HepG2 (cell line): ENCODE data around the gene VSX1. TPM values are rescaled to one million over a fixed set of nuclear protein-coding genes. Genes with fewer than 3 reads are reported as not detected.

ENCODE experiments used
- AFF4 ChIP-seq: sonication (generic); formaldehyde crosslinking; IDR thresholded peaks from 2 replicates; pipeline ENCODE4 v1.4.0; 2020; ENCODE audit warnings: missing genetic modification reagents
- HMG20B ChIP-seq: conservative IDR thresholded peaks from 2 replicates; pipeline ENCODE4 v1.6.1; 2016; ENCODE audit warnings: missing genetic modification reagents, missing compliant biosample characterization
- PHF20 ChIP-seq: sonication (generic); formaldehyde crosslinking; IDR thresholded peaks from 2 replicates; pipeline ENCODE4 v1.5.0; 2020; ENCODE audit warnings: mild to moderate bottlenecking, missing genetic modification reagents
- PTBP1 ChIP-seq: fragments of 200-400 bp; formaldehyde crosslinking; IDR thresholded peaks from 2 replicates; pipeline ENCODE4 v1.6.1; 2018; ENCODE audit warnings: low read length, low read depth; ENCODE audit not compliant: poor library complexity, severe bottlenecking
- REXO4 ChIP-seq: sonication (generic); formaldehyde crosslinking; IDR thresholded peaks from 2 replicates; pipeline ENCODE4 v1.8.0; 2022; ENCODE audit warnings: missing genetic modification reagents, mild to moderate bottlenecking, borderline replicate concordance
- TAF1 ChIP-seq: sonication (generic); formaldehyde crosslinking; IDR thresholded peaks from 2 replicates; pipeline ENCODE4 v1.4.0; 2020; ENCODE audit warnings: missing genetic modification reagents
- TSC22D2 ChIP-seq: sonication (generic); formaldehyde crosslinking; IDR thresholded peaks from 2 replicates; pipeline ENCODE4 v1.5.1; 2020; ENCODE audit warnings: missing genetic modification reagents, mild to moderate bottlenecking, borderline replicate concordance
- YEATS4 ChIP-seq: sonication (generic); formaldehyde crosslinking; IDR thresholded peaks from 2 replicates; pipeline ENCODE4 v1.4.0; 2020; ENCODE audit warnings: missing genetic modification reagents, borderline replicate concordance
- ZNF790 ChIP-seq: sonication (generic); formaldehyde crosslinking; IDR thresholded peaks from 2 replicates; pipeline ENCODE4 v1.8.0; 2022; ENCODE audit warnings: missing genetic modification reagents, mild to moderate bottlenecking, borderline replicate concordance
- polyA plus RNA-seq, 8 experiments: library from polyadenylated mRNA; depleted of rRNA in 3 of 8; stranded (reverse) in 7 of 8; unstranded in 1 of 8; fragments of >200 nt; fragmentation: Illumina TruSeq in 4 of 8; extraction: Trizol in 4 of 8; gene quantifications; 2 replicates each; pipeline versions ENCODE4 v1.2.1 to v1.2.3, GENCODE V29; 2011 to 2016; ENCODE audit warnings: low read depth in 4 of 8, missing spikeins in 1 of 8, mixed read lengths in 1 of 8; ENCODE audit not compliant: insufficient read depth in 1 of 8
- total RNA-seq, 5 experiments: library from RNA; depleted of rRNA; stranded (reverse); fragments of >200 nt; fragmentation: Illumina TruSeq; extraction: Trizol; gene quantifications; 2 replicates each; pipeline ENCODE4 v1.2.3, GENCODE V29; 2016; ENCODE audit warnings: low read depth in 1 of 5
- TF ChIP-seq, protein P1 (sequence below): sonication (generic); formaldehyde crosslinking; IDR thresholded peaks from 2 replicates; pipeline ENCODE4 v1.4.0; 2020; ENCODE audit warnings: missing genetic modification reagents, borderline replicate concordance
- TF ChIP-seq, protein P2 (sequence below): sonication (generic); formaldehyde crosslinking; IDR thresholded peaks from 2 replicates; pipeline ENCODE4 v1.8.1; 2023; ENCODE audit warnings: mild to moderate bottlenecking, inconsistent platforms, moderate library complexity, missing genetic modification reagents, borderline replicate concordance
- TF ChIP-seq, protein P3 (sequence below): sonication (generic); formaldehyde crosslinking; IDR thresholded peaks from 2 replicates; pipeline ENCODE4 v1.4.0; 2020; ENCODE audit warnings: low read depth, mild to moderate bottlenecking, missing genetic modification reagents
- TF ChIP-seq, protein P4 (sequence below): sonication (generic); formaldehyde crosslinking; IDR thresholded peaks from 2 replicates; pipeline ENCODE4 v1.5.0; 2020; ENCODE audit warnings: mild to moderate bottlenecking, missing genetic modification reagents, borderline replicate concordance

VSX1 gene
- total and polyA plus RNA-seq, 2 of the 13 experiments (the other 11 are each of a cell fraction or from before 2014, with no cell fraction given) = 0.04 TPM; not detected in 1

DNA sequence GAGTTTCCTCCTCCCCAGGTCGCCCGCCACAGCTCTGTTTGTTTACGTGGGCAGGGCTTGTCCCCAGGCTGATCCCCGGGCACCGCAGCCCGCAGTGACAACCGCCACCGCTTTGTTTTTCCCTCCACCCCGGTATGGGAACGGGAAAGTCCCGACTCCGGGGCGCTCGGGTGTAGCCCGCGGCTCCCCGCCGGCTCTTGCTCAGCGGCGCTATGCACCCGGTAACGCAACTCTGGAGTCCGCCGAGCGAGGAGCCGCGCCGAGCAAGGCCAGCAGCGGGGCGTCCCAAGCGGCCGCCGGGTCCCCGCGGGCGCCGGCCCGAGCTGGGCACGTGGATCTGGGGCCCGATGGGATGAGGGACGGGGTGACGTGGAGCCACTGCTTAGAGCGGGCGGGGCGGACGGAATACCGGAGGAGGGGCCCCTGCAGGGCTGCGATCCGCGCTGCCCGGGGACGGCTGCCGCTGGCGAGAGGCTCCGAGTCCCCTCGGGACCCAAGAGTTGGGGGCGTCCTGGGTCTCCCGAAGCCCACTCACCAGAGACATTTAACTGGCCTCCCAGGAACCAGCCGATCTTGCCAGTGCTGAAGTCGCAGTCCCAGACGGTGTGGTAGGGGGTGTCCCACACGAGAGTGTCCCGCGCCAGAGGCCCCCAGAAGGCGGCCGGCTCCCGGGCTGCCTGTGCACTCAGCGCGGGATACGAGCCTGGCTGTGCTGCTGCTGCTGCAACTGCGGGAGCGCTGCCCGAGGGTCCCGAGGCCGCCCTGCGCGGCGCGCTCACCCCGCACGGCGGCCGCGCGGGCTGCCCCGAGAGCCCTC, 24.5 kb downstream of the VSX1 start (continued):
- TF ChIP-seq, protein P1, sequence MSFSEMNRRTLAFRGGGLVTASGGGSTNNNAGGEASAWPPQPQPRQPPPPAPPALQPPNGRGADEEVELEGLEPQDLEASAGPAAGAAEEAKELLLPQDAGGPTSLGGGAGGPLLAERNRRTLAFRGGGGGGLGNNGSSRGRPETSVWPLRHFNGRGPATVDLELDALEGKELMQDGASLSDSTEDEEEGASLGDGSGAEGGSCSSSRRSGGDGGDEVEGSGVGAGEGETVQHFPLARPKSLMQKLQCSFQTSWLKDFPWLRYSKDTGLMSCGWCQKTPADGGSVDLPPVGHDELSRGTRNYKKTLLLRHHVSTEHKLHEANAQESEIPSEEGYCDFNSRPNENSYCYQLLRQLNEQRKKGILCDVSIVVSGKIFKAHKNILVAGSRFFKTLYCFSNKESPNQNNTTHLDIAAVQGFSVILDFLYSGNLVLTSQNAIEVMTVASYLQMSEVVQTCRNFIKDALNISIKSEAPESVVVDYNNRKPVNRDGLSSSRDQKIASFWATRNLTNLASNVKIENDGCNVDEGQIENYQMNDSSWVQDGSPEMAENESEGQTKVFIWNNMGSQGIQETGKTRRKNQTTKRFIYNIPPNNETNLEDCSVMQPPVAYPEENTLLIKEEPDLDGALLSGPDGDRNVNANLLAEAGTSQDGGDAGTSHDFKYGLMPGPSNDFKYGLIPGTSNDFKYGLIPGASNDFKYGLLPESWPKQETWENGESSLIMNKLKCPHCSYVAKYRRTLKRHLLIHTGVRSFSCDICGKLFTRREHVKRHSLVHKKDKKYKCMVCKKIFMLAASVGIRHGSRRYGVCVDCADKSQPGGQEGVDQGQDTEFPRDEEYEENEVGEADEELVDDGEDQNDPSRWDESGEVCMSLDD = peak; percentile 72; the same call in 1 of the 2 replicates
- TF ChIP-seq ZNF790 (CRISPR knock-in tag) (no peak), YEATS4 (CRISPR knock-in tag) (peak; percentile 89), HMG20B (CRISPR knock-in tag) (no peak), TSC22D2 (CRISPR knock-in tag) (no peak), PHF20 (CRISPR knock-in tag) (0 out of 2 replicates have a peak, but pooled peaks have one; percentile 5), AFF4 (CRISPR knock-in tag) (no peak), REXO4 (CRISPR knock-in tag) (0 out of 2 replicates have a peak, but pooled peaks have one; percentile 45), PTBP1 (no peak), TAF1 (no peak; the same call in 1 of the 2 replicates)
- TF ChIP-seq, protein P2, sequence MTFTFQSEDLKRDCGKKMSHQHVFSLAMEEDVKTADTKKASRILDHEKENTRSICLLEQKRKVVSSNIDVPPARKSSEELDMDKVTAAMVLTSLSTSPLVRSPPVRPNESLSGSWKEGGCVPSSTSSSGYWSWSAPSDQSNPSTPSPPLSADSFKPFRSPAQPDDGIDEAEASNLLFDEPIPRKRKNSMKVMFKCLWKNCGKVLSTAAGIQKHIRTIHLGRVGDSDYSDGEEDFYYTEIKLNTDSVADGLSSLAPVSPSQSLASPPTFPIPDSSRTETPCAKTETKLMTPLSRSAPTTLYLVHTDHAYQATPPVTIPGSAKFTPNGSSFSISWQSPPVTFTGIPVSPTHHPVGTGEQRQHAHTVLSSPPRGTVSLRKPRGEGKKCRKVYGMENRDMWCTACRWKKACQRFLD = peak; percentile 85; the same call in 1 of the 2 replicates
- TF ChIP-seq, protein P3, sequence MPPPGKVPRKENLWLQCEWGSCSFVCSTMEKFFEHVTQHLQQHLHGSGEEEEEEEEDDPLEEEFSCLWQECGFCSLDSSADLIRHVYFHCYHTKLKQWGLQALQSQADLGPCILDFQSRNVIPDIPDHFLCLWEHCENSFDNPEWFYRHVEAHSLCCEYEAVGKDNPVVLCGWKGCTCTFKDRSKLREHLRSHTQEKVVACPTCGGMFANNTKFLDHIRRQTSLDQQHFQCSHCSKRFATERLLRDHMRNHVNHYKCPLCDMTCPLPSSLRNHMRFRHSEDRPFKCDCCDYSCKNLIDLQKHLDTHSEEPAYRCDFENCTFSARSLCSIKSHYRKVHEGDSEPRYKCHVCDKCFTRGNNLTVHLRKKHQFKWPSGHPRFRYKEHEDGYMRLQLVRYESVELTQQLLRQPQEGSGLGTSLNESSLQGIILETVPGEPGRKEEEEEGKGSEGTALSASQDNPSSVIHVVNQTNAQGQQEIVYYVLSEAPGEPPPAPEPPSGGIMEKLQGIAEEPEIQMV (CRISPR knock-in tag) = 0 out of 2 replicates have a peak, but pooled peaks have one; percentile 32
- TF ChIP-seq, protein P4, sequence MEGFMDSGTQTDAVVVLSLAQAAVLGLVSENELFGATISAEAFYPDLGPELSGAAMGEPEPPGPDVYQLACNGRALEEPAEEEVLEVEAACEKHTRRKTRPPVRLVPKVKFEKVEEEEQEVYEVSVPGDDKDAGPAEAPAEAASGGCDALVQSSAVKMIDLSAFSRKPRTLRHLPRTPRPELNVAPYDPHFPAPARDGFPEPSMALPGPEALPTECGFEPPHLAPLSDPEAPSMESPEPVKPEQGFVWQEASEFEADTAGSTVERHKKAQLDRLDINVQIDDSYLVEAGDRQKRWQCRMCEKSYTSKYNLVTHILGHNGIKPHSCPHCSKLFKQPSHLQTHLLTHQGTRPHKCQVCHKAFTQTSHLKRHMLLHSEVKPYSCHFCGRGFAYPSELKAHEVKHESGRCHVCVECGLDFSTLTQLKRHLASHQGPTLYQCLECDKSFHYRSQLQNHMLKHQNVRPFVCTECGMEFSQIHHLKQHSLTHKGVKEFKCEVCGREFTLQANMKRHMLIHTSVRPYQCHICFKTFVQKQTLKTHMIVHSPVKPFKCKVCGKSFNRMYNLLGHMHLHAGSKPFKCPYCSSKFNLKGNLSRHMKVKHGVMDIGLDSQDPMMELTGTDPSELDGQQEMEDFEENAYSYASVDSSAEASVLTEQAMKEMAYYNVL = no peak
